H1 (cell line): ENCODE measurements around the gene UBN1.

Experiments used
- CBX5 ChIP-seq: fragments of 300-800, 300-1000 bp; sonication (generic); IDR thresholded peaks from 2 replicates; pipeline ENCODE4 v1.7.1; 2016; ENCODE audit warnings: antibody characterized with exemption, low read length, low read depth
- CEBPB ChIP-seq: IDR thresholded peaks from 2 replicates; pipeline ENCODE4 v1.6.1; 2012; ENCODE audit warnings: low read depth, low read length
- EZH2 ChIP-seq: fragments of 200-600 bp; sonication (generic); IDR thresholded peaks from 2 replicates; pipeline ENCODE4 v1.7.1; 2012; ENCODE audit warnings: low read depth, mild to moderate bottlenecking, moderate library complexity, low read length, inconsistent platforms; ENCODE audit not compliant: severe bottlenecking
- SIX5 ChIP-seq: IDR thresholded peaks from 2 replicates; pipeline ENCODE4 v1.6.1; 2011; ENCODE audit warnings: mild to moderate bottlenecking, low read depth, low read length
- SRF ChIP-seq: IDR thresholded peaks from 2 replicates; pipeline ENCODE4 v1.6.1; 2011; ENCODE audit warnings: mild to moderate bottlenecking, low read depth, low read length, moderate library complexity
- YY1 ChIP-seq: IDR thresholded peaks from 2 replicates; pipeline ENCODE4 v1.6.1; 2011; ENCODE audit warnings: low read depth, mild to moderate bottlenecking, low read length
- TF ChIP-seq, protein P1 (sequence below): IDR thresholded peaks from 2 replicates; pipeline ENCODE4 v1.6.1; 2012; ENCODE audit warnings: inconsistent platforms
- TF ChIP-seq, protein P2 (sequence below): IDR thresholded peaks from 2 replicates; pipeline ENCODE4 v1.6.1; 2011; ENCODE audit warnings: low read length, improper control_type of control experiment

DNA sequence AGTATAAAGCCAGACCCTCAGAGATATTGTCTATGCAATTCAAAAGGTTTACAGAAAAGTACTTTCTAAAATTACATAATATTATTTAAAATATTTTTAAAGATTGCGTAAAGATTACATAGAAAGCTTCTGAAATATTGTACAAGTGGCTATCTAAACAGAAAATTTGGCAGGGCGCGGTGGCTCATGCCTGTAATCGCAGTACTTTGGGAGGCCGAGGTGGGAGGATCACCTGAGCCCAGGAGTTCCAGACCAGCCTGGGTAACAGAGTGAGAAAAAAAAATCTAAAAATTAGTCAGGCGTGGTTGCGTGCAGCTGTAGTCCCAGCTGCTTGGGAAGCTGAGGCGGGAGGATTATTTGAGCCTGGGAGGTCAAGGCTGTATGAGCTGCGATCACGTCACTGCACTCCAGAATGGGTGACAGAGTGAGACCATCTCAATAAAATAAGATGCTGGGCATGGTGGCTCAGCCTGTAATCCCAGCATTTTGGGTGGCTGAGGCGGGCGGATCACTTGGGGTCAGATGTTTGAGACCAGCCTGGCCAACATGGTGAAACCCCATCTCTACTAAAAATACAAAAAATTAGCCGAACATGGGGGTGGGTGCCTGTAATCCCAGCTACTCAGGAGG is 18.1 kb downstream of the UBN1 start:
- TF ChIP-seq, protein P1, sequence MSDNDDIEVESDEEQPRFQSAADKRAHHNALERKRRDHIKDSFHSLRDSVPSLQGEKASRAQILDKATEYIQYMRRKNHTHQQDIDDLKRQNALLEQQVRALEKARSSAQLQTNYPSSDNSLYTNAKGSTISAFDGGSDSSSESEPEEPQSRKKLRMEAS, result no peak
- TF ChIP-seq SRF, result no peak
- TF ChIP-seq, protein P2, sequence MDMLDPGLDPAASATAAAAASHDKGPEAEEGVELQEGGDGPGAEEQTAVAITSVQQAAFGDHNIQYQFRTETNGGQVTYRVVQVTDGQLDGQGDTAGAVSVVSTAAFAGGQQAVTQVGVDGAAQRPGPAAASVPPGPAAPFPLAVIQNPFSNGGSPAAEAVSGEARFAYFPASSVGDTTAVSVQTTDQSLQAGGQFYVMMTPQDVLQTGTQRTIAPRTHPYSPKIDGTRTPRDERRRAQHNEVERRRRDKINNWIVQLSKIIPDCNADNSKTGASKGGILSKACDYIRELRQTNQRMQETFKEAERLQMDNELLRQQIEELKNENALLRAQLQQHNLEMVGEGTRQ, result no peak
- TF ChIP-seq EZH2, result no peak
- TF ChIP-seq CBX5, result no peak
- TF ChIP-seq CEBPB, result no peak
- no peak for TF ChIP-seq SIX5
- TF ChIP-seq YY1, result no peak
